GM18909 (cell line): ENCODE data around the gene FLT4.

Source experiments
- ATAC-seq: cut with Tn5 transposase; IDR thresholded peaks from one replicate; pipeline ENCODE4 v1.9.1; 2021; ENCODE audit warnings: mild to moderate bottlenecking; ENCODE audit not compliant: unreplicated experiment, poor library complexity

FLT4 gene

GRCh38 chr5:180643191-180643851, 6.1 kb downstream of the FLT4 start:
- no peak for ATAC-seq

- no peak for ATAC-seq
These were observed 6.6 kb downstream of the FLT4 start for GRCh38 chr5:180642779-180643178.

GRCh38 chr5:180642181-180642775, 7.1 kb downstream of the FLT4 start:
- ATAC-seq: no peak

- ATAC-seq: no peak
These were observed 7.9 kb downstream of the FLT4 start for GRCh38 chr5:180641566-180641900.

GRCh38 chr5:180640861-180641565, 8.4 kb downstream of the FLT4 start:
- ATAC-seq: no peak

DNA sequence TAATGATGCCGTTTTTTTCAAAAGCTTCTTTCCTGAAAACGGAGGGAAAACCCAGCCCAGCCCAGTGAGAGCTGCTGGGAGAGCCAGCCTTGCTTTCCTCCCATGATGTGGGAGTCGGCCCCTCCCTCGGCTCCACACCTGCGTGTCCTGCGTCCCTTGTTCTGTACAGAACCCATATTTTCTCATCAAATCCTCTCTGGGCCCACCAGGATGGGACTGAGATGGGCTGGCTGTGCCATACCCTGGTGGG, 8.9 kb downstream of the FLT4 start:
- no peak for ATAC-seq

DNA sequence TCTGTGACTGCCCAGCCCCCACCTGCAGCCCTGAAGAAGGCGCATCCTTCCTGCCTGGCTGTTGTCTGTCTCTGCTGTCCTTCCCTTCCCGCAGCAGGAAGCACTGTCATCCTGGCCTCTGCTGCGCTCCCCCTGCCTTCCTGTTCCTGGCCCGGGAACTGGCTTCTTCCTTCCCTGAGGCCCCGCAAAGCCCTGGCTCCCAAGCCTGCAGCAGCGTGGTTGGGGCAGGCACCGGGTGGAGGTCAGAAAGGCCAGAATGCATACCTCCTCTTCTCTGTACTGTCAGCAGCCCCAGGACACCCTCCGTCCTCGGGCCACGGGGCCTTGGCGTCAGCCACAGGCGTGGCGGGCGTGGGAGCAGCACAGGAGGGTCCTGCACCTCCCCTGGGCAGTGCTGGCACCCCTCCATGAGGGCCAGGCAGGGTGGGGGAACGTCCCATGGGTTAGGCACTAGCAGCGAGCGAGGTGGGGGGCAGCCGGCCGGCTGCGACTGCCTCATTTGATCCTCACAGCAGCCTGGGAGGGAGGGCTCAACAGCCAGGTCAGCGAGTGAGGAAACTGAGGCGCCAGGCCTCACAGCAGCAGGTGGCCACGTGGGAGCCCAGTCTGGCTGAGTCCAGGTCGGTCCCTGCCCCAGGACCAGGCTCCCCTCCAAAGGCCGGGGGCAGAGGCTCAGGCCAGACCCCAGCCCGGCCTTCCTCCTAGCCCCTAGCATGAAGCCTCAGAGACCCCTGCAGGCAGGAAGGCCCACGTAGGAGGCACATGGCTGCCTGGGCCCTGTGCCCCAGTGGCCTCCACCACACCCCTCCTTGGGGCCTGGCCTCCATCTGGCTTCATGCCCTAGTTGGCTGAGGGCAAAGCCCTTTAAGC, 9.4 kb downstream of the FLT4 start:
- no peak for ATAC-seq

- no peak for ATAC-seq
These were observed 10.1 kb downstream of the FLT4 start for GRCh38 chr5:180639287-180639686.

DNA sequence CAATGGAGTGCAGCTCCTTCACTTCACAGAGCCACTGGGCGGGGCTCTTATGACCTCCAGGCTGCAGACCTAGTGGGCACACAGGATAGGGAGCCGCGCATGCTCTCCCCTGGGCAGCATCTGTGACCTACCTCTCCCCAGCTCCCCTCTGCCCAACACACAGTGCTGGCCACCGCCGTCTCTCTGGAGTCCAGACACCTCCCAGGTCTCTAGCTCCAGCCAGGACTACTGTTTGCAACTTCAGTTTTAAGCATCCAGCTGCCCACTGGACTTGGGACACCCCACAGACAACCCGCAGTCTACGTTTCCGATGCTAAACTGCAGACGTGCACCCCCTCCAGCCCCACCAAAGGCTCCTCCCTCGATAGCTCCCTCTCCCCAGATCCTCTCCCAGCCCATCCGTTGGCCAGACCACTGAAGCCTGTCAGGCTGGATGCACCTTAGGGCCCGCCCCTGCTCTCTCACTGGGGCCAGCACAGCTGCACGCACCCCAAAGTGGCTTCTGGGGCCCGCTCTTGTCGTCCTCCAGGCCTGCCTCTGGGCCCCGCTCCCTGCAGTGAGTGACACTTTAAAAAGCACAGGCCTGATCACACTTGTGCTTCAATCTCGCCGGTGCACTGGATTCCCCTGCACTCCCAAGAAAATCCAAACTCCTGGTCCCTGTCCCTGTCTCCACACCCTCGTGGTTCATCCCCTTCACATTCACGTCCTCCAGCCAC, 11.3 kb downstream of the FLT4 start:
- ATAC-seq: no peak

DNA sequence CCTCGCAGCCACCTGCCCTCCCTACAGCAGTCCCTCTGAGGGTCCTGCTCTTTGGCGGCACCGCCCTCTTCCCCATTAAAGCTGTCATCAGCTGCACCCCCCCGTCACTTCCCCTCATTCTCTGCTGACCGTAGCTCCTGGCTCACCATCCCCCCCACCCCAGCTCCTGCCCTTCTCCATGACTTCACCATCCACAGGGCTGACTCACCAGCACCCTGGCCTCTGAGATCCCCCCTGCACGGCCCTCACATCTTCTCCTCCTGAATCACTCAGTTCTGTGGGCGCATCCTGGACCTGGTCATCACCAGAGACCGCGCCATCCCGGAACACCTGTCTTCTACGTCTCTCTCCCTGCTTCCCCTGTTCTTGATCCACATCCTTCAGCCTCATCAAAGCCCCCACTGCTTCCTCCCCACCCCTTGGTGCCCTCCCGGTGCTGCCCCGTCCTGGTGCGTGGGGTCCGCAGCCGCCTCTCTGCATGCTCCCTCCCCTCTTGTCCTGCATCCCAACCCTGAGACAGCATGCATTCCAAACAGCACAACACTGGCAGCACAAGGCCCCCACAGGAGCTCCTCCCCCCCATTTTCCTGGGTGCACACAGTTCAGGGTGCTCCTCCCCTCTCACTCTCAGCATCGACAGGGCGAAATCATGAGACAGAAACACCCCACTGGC, 12.9 kb downstream of the FLT4 start:
- ATAC-seq: no peak

GRCh38 chr5:180636016-180636402, 13.4 kb downstream of the FLT4 start:
- no peak for ATAC-seq

DNA sequence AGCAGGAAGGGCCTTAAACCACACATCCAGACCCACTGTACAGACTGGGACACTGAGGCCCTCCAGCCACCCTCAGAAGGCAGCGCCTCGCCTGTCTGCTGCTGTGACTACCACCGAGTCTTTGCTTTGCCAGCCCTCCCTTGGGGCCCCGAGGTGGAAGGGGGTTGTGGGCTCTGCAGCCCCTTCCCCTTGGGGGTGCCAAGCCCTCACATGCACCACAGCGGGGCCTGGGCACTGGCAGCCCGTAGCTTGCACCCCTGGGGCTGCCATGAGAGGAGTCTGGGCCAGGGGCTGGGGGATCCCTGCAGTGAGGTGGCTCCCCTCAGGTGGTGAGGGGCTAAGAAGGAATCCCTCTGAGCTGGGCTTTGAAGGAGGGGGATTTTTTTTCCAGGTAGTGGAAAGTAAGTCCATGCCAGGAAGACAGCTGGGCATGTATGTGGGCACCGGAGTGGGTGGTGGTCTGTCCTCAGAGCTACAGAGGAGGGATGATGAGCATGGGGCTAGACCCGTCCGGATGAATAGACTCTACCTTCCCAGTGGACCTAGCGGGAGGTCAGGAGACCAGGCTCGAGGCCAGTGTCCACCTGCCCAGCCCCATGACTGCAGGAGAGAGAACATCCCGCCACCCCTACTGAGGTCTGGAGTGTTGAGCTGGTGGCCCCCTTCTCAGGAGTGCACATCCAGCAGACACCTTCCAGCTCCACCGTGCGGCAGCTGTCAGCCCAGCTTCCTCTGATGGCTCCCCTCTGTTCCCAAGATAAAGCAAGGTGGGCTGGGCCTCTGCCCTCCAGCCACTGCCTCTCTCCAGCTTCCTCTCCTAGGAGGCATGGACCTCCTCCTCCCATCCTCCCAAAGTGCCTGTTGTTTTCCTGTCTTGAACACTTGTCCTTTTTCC, 15.9 kb downstream of the FLT4 start:
- no peak for ATAC-seq

DNA sequence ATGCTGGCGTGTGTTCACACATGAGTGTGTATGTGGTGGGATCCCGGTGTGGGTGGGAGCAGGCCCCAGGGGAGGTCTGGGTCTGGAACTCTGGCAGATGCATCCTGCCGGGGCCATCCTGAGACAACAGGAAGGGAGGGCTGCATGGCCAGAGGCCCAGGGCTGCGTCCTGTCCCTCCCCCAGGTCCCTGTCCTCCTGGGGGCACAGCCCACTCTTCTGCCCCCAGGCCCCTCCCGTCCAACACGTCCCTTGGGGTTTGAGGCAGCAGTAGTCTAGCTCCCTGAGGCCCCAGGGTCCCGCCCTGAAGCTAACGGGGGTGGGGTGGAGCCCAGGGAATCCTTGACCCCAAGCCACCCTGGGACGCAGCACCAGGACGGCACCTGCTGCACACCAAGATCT, 16.6 kb downstream of the FLT4 start:
- no peak for ATAC-seq

- ATAC-seq: no peak
These were observed 17.6 kb downstream of the FLT4 start for GRCh38 chr5:180631549-180632383.

GRCh38 chr5:180630426-180630825, 19.0 kb downstream of the FLT4 start:
- ATAC-seq: no peak

DNA sequence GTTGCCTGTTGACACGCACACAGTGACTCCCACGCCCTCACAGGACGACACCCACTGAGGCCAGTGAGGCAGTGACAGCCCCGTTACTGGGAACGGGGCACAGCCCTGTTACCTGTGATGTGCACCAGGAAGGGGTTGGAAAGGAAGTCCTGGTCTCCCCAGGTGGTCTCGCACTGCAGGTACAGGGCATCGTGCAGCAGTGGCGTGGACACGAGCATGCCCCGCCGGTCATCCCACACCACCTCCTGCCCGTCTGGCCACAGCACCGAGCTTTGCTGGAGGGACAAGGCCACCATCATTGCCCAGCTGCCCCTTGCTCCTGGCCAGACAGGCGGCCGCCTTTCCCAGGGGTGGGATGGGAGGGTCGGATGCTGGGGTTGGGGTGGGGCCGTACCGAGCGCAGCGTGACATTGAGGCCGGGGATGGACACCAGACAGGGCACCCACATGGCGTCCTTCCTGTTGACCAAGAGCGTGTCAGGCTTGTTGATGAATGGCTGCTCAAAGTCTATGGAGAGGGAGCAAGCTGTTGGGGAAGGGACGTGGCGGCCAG, 19.5 kb downstream of the FLT4 start:
- no peak for ATAC-seq

DNA sequence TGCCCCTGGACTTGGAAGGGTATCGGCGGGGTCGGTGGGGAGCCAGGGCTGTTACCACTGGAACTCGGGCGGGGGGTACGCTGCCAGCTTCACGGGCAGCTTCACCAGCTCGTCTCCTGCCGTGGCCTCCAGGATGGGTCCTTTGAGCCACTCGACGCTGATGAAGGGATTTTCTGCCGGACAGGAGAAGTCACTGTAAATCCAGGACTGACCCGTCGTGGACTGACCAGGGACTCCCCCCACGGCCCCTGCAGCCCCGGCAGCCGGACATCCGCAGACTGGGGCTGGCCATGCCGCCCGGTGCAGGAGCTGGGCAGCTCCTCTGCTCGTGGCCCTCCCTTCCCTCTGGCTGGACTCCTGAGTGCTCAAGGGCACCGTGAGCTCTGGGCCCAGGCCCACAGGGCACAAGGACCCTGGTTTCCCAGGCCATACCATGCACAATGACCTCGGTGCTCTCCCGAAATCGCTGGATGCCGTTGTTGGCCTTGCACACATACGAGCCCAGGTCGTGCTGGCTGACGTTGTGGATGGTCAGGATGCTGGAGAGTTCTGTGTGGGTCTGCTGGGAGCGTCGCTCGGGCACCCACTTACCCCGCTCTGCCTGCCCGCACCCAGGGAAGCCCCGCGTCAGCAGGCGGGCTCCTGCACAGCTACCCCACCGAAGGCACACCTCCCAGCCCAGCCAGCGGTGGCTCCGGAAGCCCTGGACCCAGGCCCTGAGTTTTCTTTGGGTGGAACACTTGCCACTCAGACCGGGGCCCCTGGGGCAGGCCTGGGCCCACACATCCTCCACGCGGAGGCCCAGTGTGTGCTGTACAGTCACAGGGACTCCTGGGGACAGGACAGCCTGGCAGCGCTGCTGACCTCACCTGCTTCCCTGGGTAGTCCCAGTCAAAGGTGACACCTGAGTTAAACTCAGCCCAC, 20.3 kb downstream of the FLT4 start:
- no peak for ATAC-seq
